H9 (cell line): ENCODE measurements around the gene TBRG1. TPM values are rescaled to one million over a fixed set of nuclear protein-coding genes. Genes with fewer than 3 reads are reported as not detected.

ENCODE experiments used
- DNase-seq: peaks from one replicate; pipeline ENCODE4 v3.0.0-alpha.2; 2017
- H2AFZ ChIP-seq: one replicate; pipeline ENCODE4 v1.6.1; 2013; ENCODE audit warnings: mild to moderate bottlenecking, low read length, control low read depth, moderate library complexity
- H2AK5ac ChIP-seq: 2 replicates; pipeline ENCODE4 v1.6.1; 2013; ENCODE audit warnings: low read length, control low read depth, mixed read lengths; ENCODE audit not compliant: insufficient read length
- H2BK120ac ChIP-seq: one replicate; pipeline ENCODE4 v1.6.1; 2013; ENCODE audit warnings: low read depth, mild to moderate bottlenecking, low read length, control low read depth, inconsistent platforms; ENCODE audit not compliant: poor library complexity, severe bottlenecking
- H2BK12ac ChIP-seq: 2 replicates; pipeline ENCODE4 v1.6.1; 2013; ENCODE audit warnings: low read length, control low read depth, mixed read lengths, low read depth; ENCODE audit not compliant: insufficient read length
- H2BK15ac ChIP-seq: 2 replicates; pipeline ENCODE4 v1.6.1; 2013; ENCODE audit warnings: low read depth, low read length, control low read depth
- H2BK20ac ChIP-seq: one replicate; pipeline ENCODE4 v1.6.1; 2013; ENCODE audit warnings: low read depth, mild to moderate bottlenecking, low read length, control low read depth, inconsistent platforms; ENCODE audit not compliant: poor library complexity, severe bottlenecking
- H2BK5ac ChIP-seq: 2 replicates; pipeline ENCODE4 v1.6.1; 2013; ENCODE audit warnings: low read length, control low read depth, mixed read lengths; ENCODE audit not compliant: insufficient read length
- H3K14ac ChIP-seq: 2 replicates; pipeline ENCODE4 v1.6.1; 2013; ENCODE audit warnings: low read length, control low read depth; ENCODE audit not compliant: insufficient read depth
- H3K18ac ChIP-seq: 2 replicates; pipeline ENCODE4 v1.6.1; 2013; ENCODE audit warnings: low read depth, mild to moderate bottlenecking, mixed read lengths, low read length, control low read depth; ENCODE audit not compliant: insufficient read length
- H3K23ac ChIP-seq: 2 replicates; pipeline ENCODE4 v1.6.1; 2013; ENCODE audit warnings: low read length, control low read depth, mixed read lengths, low read depth; ENCODE audit not compliant: insufficient read length
- H3K23me2 ChIP-seq: 2 replicates; pipeline ENCODE4 v1.6.1; 2013; ENCODE audit warnings: low read depth, mild to moderate bottlenecking, mixed read lengths, low read length, control low read depth; ENCODE audit not compliant: insufficient read length, poor library complexity, severe bottlenecking
- H3K27ac ChIP-seq: 2 replicates; pipeline ENCODE4 v1.5.1; 2013; ENCODE audit warnings: low read length, control low read depth, mixed read lengths, low read depth; ENCODE audit not compliant: insufficient read length
- H3K27me3 ChIP-seq: 2 replicates; pipeline ENCODE4 v1.6.1; 2013; ENCODE audit warnings: low read length, control low read depth, inconsistent platforms; ENCODE audit not compliant: insufficient read depth
- H3K4ac ChIP-seq: 2 replicates; pipeline ENCODE4 v1.6.1; 2013; ENCODE audit warnings: low read depth, mild to moderate bottlenecking, control low read depth, inconsistent platforms, low read length, moderate library complexity
- H3K4me1 ChIP-seq: 2 replicates; pipeline ENCODE4 v1.6.1; 2013; ENCODE audit warnings: low read length, control low read depth, inconsistent platforms; ENCODE audit not compliant: insufficient read depth
- H3K4me2 ChIP-seq: 2 replicates; pipeline ENCODE4 v1.6.1; 2013; ENCODE audit warnings: low read length, control low read depth, mixed read lengths; ENCODE audit not compliant: insufficient read length, insufficient read depth
- H3K56ac ChIP-seq: 2 replicates; pipeline ENCODE4 v1.6.1; 2013; ENCODE audit warnings: low read depth, mild to moderate bottlenecking, mixed read lengths, low read length, control low read depth; ENCODE audit not compliant: insufficient read length
- H3K79me1 ChIP-seq: 2 replicates; pipeline ENCODE4 v1.6.1; 2013; ENCODE audit warnings: low read depth, mild to moderate bottlenecking, moderate library complexity, low read length, control low read depth, inconsistent platforms; ENCODE audit not compliant: insufficient read depth, poor library complexity, severe bottlenecking
- H3K79me2 ChIP-seq: 2 replicates; pipeline ENCODE4 v1.6.1; 2013; ENCODE audit warnings: low read length, control low read depth, inconsistent platforms; ENCODE audit not compliant: insufficient read depth
- H3K9ac ChIP-seq: 2 replicates; pipeline ENCODE4 v1.6.1; 2013; ENCODE audit warnings: low read length, control low read depth, mixed read lengths; ENCODE audit not compliant: insufficient read length; ENCODE audit errors: extremely low read depth
- H3K9me3 ChIP-seq: one replicate; pipeline ENCODE4 v1.6.1; 2013; ENCODE audit warnings: low read depth, low read length, inconsistent platforms; ENCODE audit not compliant: control insufficient read depth
- H3T11ph ChIP-seq: one replicate; pipeline ENCODE4 v1.6.1; 2013; ENCODE audit warnings: mild to moderate bottlenecking, low read length, control low read depth, inconsistent platforms
- H4K20me1 ChIP-seq: one replicate; pipeline ENCODE4 v1.6.1; 2013; ENCODE audit not compliant: control insufficient read depth, insufficient read length, insufficient read depth
- H4K5ac ChIP-seq: 2 replicates; pipeline ENCODE4 v1.6.1; 2013; ENCODE audit warnings: low read depth, mild to moderate bottlenecking, mixed read lengths, low read length, control low read depth; ENCODE audit not compliant: insufficient read length
- H4K8ac ChIP-seq: replicated peaks from 2 replicates; pipeline ENCODE4 v1.6.1; 2013; ENCODE audit warnings: low read length, control low read depth, mixed read lengths, low read depth; ENCODE audit not compliant: insufficient read length
- H4K91ac ChIP-seq: 2 replicates; pipeline ENCODE4 v1.6.1; 2013; ENCODE audit warnings: low read depth, mild to moderate bottlenecking, moderate library complexity, mixed read lengths, low read length, control low read depth; ENCODE audit not compliant: insufficient read length
- H3K27ac Mint-ChIP-seq, 3 experiments: 2 replicates in 2 of 3; 3 replicates in 1 of 3; pipeline ENCODE4 v1.8.0; 2020 to 2021; ENCODE audit warnings: mixed read lengths in 3 of 3, mild to moderate bottlenecking in 1 of 3, moderate library complexity in 1 of 3
- H3K27me3 Mint-ChIP-seq: 2 replicates; pipeline ENCODE4 v1.8.0; 2021; ENCODE audit warnings: low read depth, mild to moderate bottlenecking, moderate library complexity, mixed read lengths
- H3K36me3 Mint-ChIP-seq, 3 experiments: 2 replicates in 2 of 3; 3 replicates in 1 of 3; pipeline ENCODE4 v1.8.0; 2020 to 2021; ENCODE audit warnings: low read depth in 3 of 3, mixed read lengths in 3 of 3; ENCODE audit not compliant: insufficient read depth in 1 of 3
- H3K4me1 Mint-ChIP-seq, 2 experiments: 2 replicates each; pipeline ENCODE4 v1.8.0; 2020; ENCODE audit warnings: mixed read lengths in 2 of 2
- H3K4me3 Mint-ChIP-seq, 2 experiments: 2 replicates in 1 of 2; 3 replicates in 1 of 2; pipeline ENCODE4 v1.8.0; 2020 to 2021; ENCODE audit warnings: mild to moderate bottlenecking in 2 of 2, mixed read lengths in 2 of 2, moderate library complexity in 1 of 2
- H3K9me3 Mint-ChIP-seq, 2 experiments: 2 replicates in 1 of 2; 3 replicates in 1 of 2; pipeline ENCODE4 v1.8.0; 2020; ENCODE audit warnings: mild to moderate bottlenecking in 2 of 2, mixed read lengths in 2 of 2, moderate library complexity in 1 of 2
- CTCF ChIP-seq: fragments of 200-600 bp; sonication (generic); conservative IDR thresholded peaks from 3 replicates; pipeline ENCODE4 v1.8.0; 2021; ENCODE audit warnings: antibody characterized with exemption, mild to moderate bottlenecking
- WGBS: extraction: QIAGEN DNeasy Blood & Tissue Kit; methylation state at CpG from one replicate; pipeline ENCODE4 v1.1.7; 2013; ENCODE audit warnings: missing lambda C conversion rate, low lambda C conversion rate, mixed read lengths; ENCODE audit not compliant: insufficient read length; ENCODE audit errors: extremely low coverage; 5-methylcytosine and 5-hydroxymethylcytosine counted together
- total RNA-seq: library from RNA; stranded (reverse); gene quantifications from 2 replicates; pipeline ENCODE4 v1.2.1, GENCODE V29; 2021

Gene TBRG1
- total RNA-seq, 1 experiment from 2014 or later: 23.9 TPM

DNA sequence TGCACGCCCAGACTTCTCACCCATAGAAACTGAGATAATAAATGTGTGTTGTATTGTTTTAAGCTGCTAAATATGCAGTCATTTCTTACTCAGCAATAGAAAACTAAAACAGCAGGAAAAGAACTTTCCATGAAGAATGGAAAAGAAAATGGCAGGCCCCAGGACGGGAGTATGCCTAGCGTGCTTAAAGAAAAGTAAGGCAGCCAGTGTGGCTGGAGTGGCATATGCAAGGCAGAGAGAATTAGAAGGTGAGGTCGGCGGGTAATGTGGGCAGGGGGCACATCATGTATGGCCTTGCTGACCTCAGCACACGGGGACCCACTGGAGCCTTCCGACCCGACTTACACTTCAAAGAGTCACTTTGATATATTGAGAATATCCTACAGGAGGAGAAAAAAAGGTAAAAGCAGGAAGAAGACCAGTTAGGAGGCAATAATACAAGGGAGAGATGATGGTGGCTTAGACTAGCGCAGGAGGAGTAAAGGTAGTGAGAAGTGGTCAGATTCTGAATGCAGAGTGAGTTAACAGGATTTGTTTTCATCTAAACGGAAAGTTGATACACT is 20.5 kb downstream of the TBRG1 start:
- H2BK5ac ChIP-seq: no peak overlapping the region
- H2BK12ac ChIP-seq: no peak overlapping the region
- Mint-ChIP-seq H3K36me3 (peaks cover 0 to 22% (median 9%) of the 10 kb centered on the region in 3 experiments; a peak in 3 of 7 replicates), H3K4me1 (peaks cover 8 to 9% of the 10 kb centered on the region in 2 experiments), H3K27me3 (no peaks in the 10 kb centered on the region), H3K4me3 (no peak overlapping the region), H3K9me3 (peaks cover 0 to 3% of the 10 kb centered on the region in 2 experiments; a peak in 1 of 5 replicates), H3K27ac (no peak overlapping the region)
- H2BK120ac ChIP-seq: no peak overlapping the region
- no peaks in the 10 kb centered on the region for H3K23me2 ChIP-seq
- peaks cover 3% of the 10 kb centered on the region; the same call in 1 of the 2 replicates for H3K4me1 ChIP-seq
- no peak overlapping the region for H3T11ph ChIP-seq
- H2AK5ac ChIP-seq: no peak overlapping the region
- no peak overlapping the region for H3K14ac ChIP-seq
- no peak overlapping the region for H3K27ac ChIP-seq
- H3K27me3 ChIP-seq: peaks cover 3% of the 10 kb centered on the region; the same call in 1 of the 2 replicates
- no CpG with 5 or more reads among the region's 10 CpGs for WGBS
- no peak for DNase-seq
- no peak overlapping the region for H4K91ac ChIP-seq
- no peaks in the 10 kb centered on the region for H3K9me3 ChIP-seq
- H3K23ac ChIP-seq: no peak overlapping the region
- TF ChIP-seq CTCF: no peak
- no peak overlapping the region for H2BK15ac ChIP-seq
- no peak overlapping the region for H3K18ac ChIP-seq
- H2BK20ac ChIP-seq: no peak overlapping the region
- H4K8ac ChIP-seq: no peak overlapping the region
- H3K56ac ChIP-seq: no peak overlapping the region
- H3K79me2 ChIP-seq: no peaks in the 10 kb centered on the region
- no peak overlapping the region for H3K4me2 ChIP-seq
- H3K79me1 ChIP-seq: no peaks in the 10 kb centered on the region
- H3K4ac ChIP-seq: no peak overlapping the region
- H3K9ac ChIP-seq: no peak overlapping the region
- no peak overlapping the region for H2AFZ ChIP-seq
- no peak overlapping the region for H4K5ac ChIP-seq
- no peaks in the 10 kb centered on the region for H4K20me1 ChIP-seq
